ENCODE data around the gene NET1. TPM values are rescaled to one million over a fixed set of nuclear protein-coding genes. Genes with fewer than 3 reads are reported as not detected.

NET1 gene
- total and polyA plus RNA-seq, 7 donors, result 75.3 to 333 (median 199) TPM

- Histone ChIP-seq H3K27ac (no peak overlapping the region), H3K36me3 (no peaks in the 10 kb centered on the region), H3K4me3 (no peak overlapping the region), H3K4me1 (no peaks in the 10 kb centered on the region), H3K27me3 (no peaks in the 10 kb centered on the region), H3K9me3 (peaks cover 0 to 15% (median 2%) of the 10 kb centered on the region in 4 donors)
- intact Hi-C loops (cut with DNase I), result no loop called here
- no peak for TF ChIP-seq POLR2AphosphoS5 (IDR thresholded peaks at IDR 0.05)
- no peak for DNase-seq
- whole genome bisulfite sequencing, 2 donors, result 94 to 100% methylated on average over 1 of the region's 1 CpG
Observed at GRCh38 chr10:5390607-5391205, 21.7 kb upstream of the NET1 start.

GRCh38 chr10:5391790-5392189 lies 20.6 kb upstream of the NET1 start:
- intact Hi-C loops (cut with DNase I), result no loop called here
- H3K4me3 ChIP-seq, result no peak overlapping the region
- TF ChIP-seq POLR2A (IDR thresholded peaks at IDR 0.05), result no peak
- no peak for TF ChIP-seq CTCF (IDR thresholded peaks at IDR 0.05)
- no peak for TF ChIP-seq EP300 (IDR thresholded peaks at IDR 0.05)
- no peak for TF ChIP-seq POLR2AphosphoS5 (IDR thresholded peaks at IDR 0.05)
- peaks cover 0 to 15% (median 2%) of the 10 kb centered on the region in 4 donors for H3K9me3 ChIP-seq
- no peaks in the 10 kb centered on the region for H3K27me3 ChIP-seq
- H3K36me3 ChIP-seq, result no peaks in the 10 kb centered on the region
- no peak overlapping the region for H3K27ac ChIP-seq
- DNase-seq, result no peak
- 94% methylated on average over 3 of the region's 3 CpGs for WGBS, 2 donors
- H3K4me1 ChIP-seq, result no peaks in the 10 kb centered on the region

- 93 to 95% methylated on average over 14 of the region's 14 CpGs for WGBS, 2 donors
- Histone ChIP-seq H3K36me3 (no peaks in the 10 kb centered on the region), H3K4me1 (no peaks in the 10 kb centered on the region), H3K4me3 (no peak overlapping the region), H3K27ac (no peak overlapping the region), H3K9me3 (peaks cover 0 to 15% (median 2%) of the 10 kb centered on the region in 4 donors), H3K27me3 (no peaks in the 10 kb centered on the region)
- intact Hi-C loops (cut with DNase I), result no loop called here
- TF ChIP-seq CTCF (IDR thresholded peaks at IDR 0.05), result no peak
- no peak for TF ChIP-seq POLR2AphosphoS5 (IDR thresholded peaks at IDR 0.05)
- no peak for TF ChIP-seq EP300 (IDR thresholded peaks at IDR 0.05)
- no peak for TF ChIP-seq POLR2A (IDR thresholded peaks at IDR 0.05)
- DNase-seq, result no peak
Observed at GRCh38 chr10:5393529-5393928, 18.8 kb upstream of the NET1 start.

- H3K36me3 ChIP-seq, result no peaks in the 10 kb centered on the region
- DNase-seq, result no peak
- no peaks in the 10 kb centered on the region for H3K4me1 ChIP-seq
- peaks cover 0 to 8% (median 2%) of the 10 kb centered on the region in 4 donors for H3K9me3 ChIP-seq
- WGBS, 2 donors, result 92 to 94% methylated on average over 18 of the region's 18 CpGs
- no peak overlapping the region for H3K4me3 ChIP-seq
- no peaks in the 10 kb centered on the region for H3K27me3 ChIP-seq
- TF ChIP-seq EP300 (IDR thresholded peaks at IDR 0.05), result no peak
- no peak for TF ChIP-seq POLR2A (IDR thresholded peaks at IDR 0.05)
- no peak for TF ChIP-seq CTCF (IDR thresholded peaks at IDR 0.05)
- no peak for TF ChIP-seq POLR2AphosphoS5 (IDR thresholded peaks at IDR 0.05)
- intact Hi-C loops (cut with DNase I), result no loop called here
- no peak overlapping the region for H3K27ac ChIP-seq
Observed at GRCh38 chr10:5395168-5395567, 17.2 kb upstream of the NET1 start.

- no peak for DNase-seq
- Histone ChIP-seq H3K9me3 (no peaks in the 10 kb centered on the region), H3K27ac (no peak overlapping the region), H3K27me3 (no peaks in the 10 kb centered on the region), H3K4me1 (no peaks in the 10 kb centered on the region), H3K36me3 (no peaks in the 10 kb centered on the region), H3K4me3 (no peak overlapping the region)
- 92 to 95% methylated on average over 12 of the region's 12 CpGs for WGBS, 2 donors
- TF ChIP-seq POLR2A (IDR thresholded peaks at IDR 0.05), result no peak
- TF ChIP-seq POLR2AphosphoS5 (IDR thresholded peaks at IDR 0.05), result no peak
- no peak for TF ChIP-seq CTCF (IDR thresholded peaks at IDR 0.05)
- no peak for TF ChIP-seq EP300 (IDR thresholded peaks at IDR 0.05)
- intact Hi-C loops (cut with DNase I), result no loop called here
Observed at GRCh38 chr10:5396556-5397300, 15.6 kb upstream of the NET1 start.
